ENCODE data around the gene CWF19L1.

Gene CWF19L1

GRCh38 chr10:100232101-100232500, 35.3 kb downstream of the CWF19L1 start:
- no peak for TF ChIP-seq CTCF (conservative IDR thresholded peaks at IDR 0.05; ENCODE audit: low read depth)
- no peak overlapping the region for H3K27ac ChIP-seq
- ChIA-PET CTCF (interaction anchor here (0.7 kb wide), 1 partner anchor 25 kb away, joined by 3 read pairs; no protein-coding TSS in a partner anchor), POLR2A (ENCODE audit: low non-redundant PET) (no interaction called here)
- no peak for DNase-seq (ENCODE audit: low spot score)

- POLR2A ChIA-PET (ENCODE audit: low non-redundant PET): no interaction called here
- TF ChIP-seq CTCF (conservative IDR thresholded peaks at IDR 0.05; ENCODE audit: low read depth): no peak
- CTCF ChIA-PET: no interaction called here
- DNase-seq (ENCODE audit: low spot score): no peak
- H3K27ac ChIP-seq: peak overlapping the region; percentile 71
Observed at GRCh38 chr10:100229819-100230422, 37.5 kb downstream of the CWF19L1 start.

- ChIA-PET CTCF (no interaction called here), POLR2A (ENCODE audit: low non-redundant PET) (no interaction called here)
- TF ChIP-seq CTCF (conservative IDR thresholded peaks at IDR 0.05; ENCODE audit: low read depth): no peak
- no peak for DNase-seq (ENCODE audit: low spot score)
- no peak overlapping the region for H3K27ac ChIP-seq
Observed at GRCh38 chr10:100223879-100224278, 43.6 kb downstream of the CWF19L1 start.

- CTCF ChIA-PET: no interaction called here
- POLR2A ChIA-PET (ENCODE audit: low non-redundant PET): no interaction called here
- no peak for TF ChIP-seq CTCF (conservative IDR thresholded peaks at IDR 0.05; ENCODE audit: low read depth)
- no peak for DNase-seq (ENCODE audit: low spot score)
- H3K27ac ChIP-seq: no peak overlapping the region
Observed at GRCh38 chr10:100222529-100222928, 44.9 kb downstream of the CWF19L1 start.

- ChIA-PET POLR2A (ENCODE audit: low non-redundant PET) (no interaction called here), CTCF (interaction anchor here (0.9 kb wide), 1 partner anchor 35 kb away, joined by 4 read pairs; no protein-coding TSS in a partner anchor)
- H3K27ac ChIP-seq: no peak overlapping the region
- no peak for DNase-seq (ENCODE audit: low spot score)
- no peak for TF ChIP-seq CTCF (conservative IDR thresholded peaks at IDR 0.05; ENCODE audit: low read depth)
Observed at GRCh38 chr10:100216006-100216405, 51.4 kb downstream of the CWF19L1 start.

- CTCF ChIA-PET: no interaction called here
- POLR2A ChIA-PET (ENCODE audit: low non-redundant PET): no interaction called here
- no peak for TF ChIP-seq CTCF (conservative IDR thresholded peaks at IDR 0.05; ENCODE audit: low read depth)
- no peak overlapping the region for H3K27ac ChIP-seq
- no peak for DNase-seq (ENCODE audit: low spot score)
Observed at GRCh38 chr10:100209303-100209702, 58.1 kb downstream of the CWF19L1 start.
